ENCODE measurements around the gene MACROD2.

MACROD2 gene

GRCh38 chr20:14696478-14696877, 701.2 kb downstream of the MACROD2 start:
- in situ Hi-C loops (cut with HindIII; ENCODE audit: low sequenced_read_pairs), result no loop called here

- in situ Hi-C loops (cut with HindIII; ENCODE audit: low sequenced_read_pairs), result no loop called here
Observed at GRCh38 chr20:14696937-14697336, 701.6 kb downstream of the MACROD2 start.

- in situ Hi-C loops (cut with HindIII; ENCODE audit: low sequenced_read_pairs), result no loop called here
Observed at GRCh38 chr20:14698125-14698524, 702.8 kb downstream of the MACROD2 start.

GRCh38 chr20:14698605-14699373, 703.5 kb downstream of the MACROD2 start:
- in situ Hi-C loops (cut with HindIII; ENCODE audit: low sequenced_read_pairs), result no loop called here

- in situ Hi-C loops (cut with HindIII; ENCODE audit: low sequenced_read_pairs), result no loop called here
Observed at GRCh38 chr20:14700639-14700960, 705.3 kb downstream of the MACROD2 start.

- in situ Hi-C loops (cut with HindIII; ENCODE audit: low sequenced_read_pairs), result no loop called here
Observed at GRCh38 chr20:14701326-14701725, 706.0 kb downstream of the MACROD2 start.

GRCh38 chr20:14706555-14706954, 711.2 kb downstream of the MACROD2 start:
- in situ Hi-C loops (cut with HindIII; ENCODE audit: low sequenced_read_pairs), result no loop called here

GRCh38 chr20:14707026-14707680, 711.8 kb downstream of the MACROD2 start:
- in situ Hi-C loops (cut with HindIII; ENCODE audit: low sequenced_read_pairs), result no loop called here

- in situ Hi-C loops (cut with HindIII; ENCODE audit: low sequenced_read_pairs), result no loop called here
Observed at GRCh38 chr20:14707865-14708596, 712.7 kb downstream of the MACROD2 start.

GRCh38 chr20:14709439-14709838, 714.1 kb downstream of the MACROD2 start:
- in situ Hi-C loops (cut with HindIII; ENCODE audit: low sequenced_read_pairs), result no loop called here

GRCh38 chr20:14710951-14711350, 715.6 kb downstream of the MACROD2 start:
- in situ Hi-C loops (cut with HindIII; ENCODE audit: low sequenced_read_pairs), result no loop called here

- in situ Hi-C loops (cut with HindIII; ENCODE audit: low sequenced_read_pairs), result no loop called here
Observed at GRCh38 chr20:14711652-14712051, 716.3 kb downstream of the MACROD2 start.

- in situ Hi-C loops (cut with HindIII; ENCODE audit: low sequenced_read_pairs), result no loop called here
Observed at GRCh38 chr20:14712302-14712739, 717.0 kb downstream of the MACROD2 start.

GRCh38 chr20:14715400-14715799, 720.1 kb downstream of the MACROD2 start:
- in situ Hi-C loops (cut with HindIII; ENCODE audit: low sequenced_read_pairs), result no loop called here

GRCh38 chr20:14716351-14716801, 721.1 kb downstream of the MACROD2 start:
- in situ Hi-C loops (cut with HindIII; ENCODE audit: low sequenced_read_pairs), result no loop called here

- in situ Hi-C loops (cut with HindIII; ENCODE audit: low sequenced_read_pairs), result no loop called here
Observed at GRCh38 chr20:14717134-14717999, 722.1 kb downstream of the MACROD2 start.

- in situ Hi-C loops (cut with HindIII; ENCODE audit: low sequenced_read_pairs), result no loop called here
Observed at GRCh38 chr20:14720251-14720650, 724.9 kb downstream of the MACROD2 start.

GRCh38 chr20:14721926-14722452, 726.7 kb downstream of the MACROD2 start:
- in situ Hi-C loops (cut with HindIII; ENCODE audit: low sequenced_read_pairs), result no loop called here

GRCh38 chr20:14723614-14724013, 728.3 kb downstream of the MACROD2 start:
- in situ Hi-C loops (cut with HindIII; ENCODE audit: low sequenced_read_pairs), result no loop called here

GRCh38 chr20:14724036-14724435, 728.7 kb downstream of the MACROD2 start:
- in situ Hi-C loops (cut with HindIII; ENCODE audit: low sequenced_read_pairs), result no loop called here

GRCh38 chr20:14724468-14724867, 729.2 kb downstream of the MACROD2 start:
- in situ Hi-C loops (cut with HindIII; ENCODE audit: low sequenced_read_pairs), result no loop called here
